GM23338 (cell line): Measurements from ENCODE around the gene KRT17. TPM values are rescaled to one million over a fixed set of nuclear protein-coding genes. Genes with fewer than 3 reads are reported as not detected.

Source experiments
- ATAC-seq: fragments of 200-7000 bp; cut with Tn5 transposase; 3 replicates; pipeline ENCODE4 v1.9.1; 2020
- DNase-seq: peaks from one replicate; pipeline ENCODE4 v3.0.0-alpha.2; 2015; ENCODE audit warnings: low spot score
- H2AFZ ChIP-seq: fragments of 200-600 bp; sonication (generic); 2 replicates; pipeline ENCODE4 v1.8.0; 2016; ENCODE audit warnings: antibody characterized with exemption, mild to moderate bottlenecking, moderate library complexity
- H3F3A ChIP-seq: fragments of 200-600 bp; sonication (generic); replicated peaks from 2 replicates; pipeline ENCODE4 v1.8.0; 2017; ENCODE audit warnings: antibody characterized with exemption, mixed run types, low read depth
- H3K27ac ChIP-seq: fragments of 200-600 bp; sonication (generic); 2 replicates; pipeline ENCODE4 v1.6.1; 2016; ENCODE audit warnings: low read depth
- H3K27me3 ChIP-seq: fragments of 200-600 bp; sonication (generic); 2 replicates; pipeline ENCODE4 v1.8.0; 2016; ENCODE audit warnings: mild to moderate bottlenecking, mixed run types, moderate library complexity; ENCODE audit not compliant: insufficient read depth
- H3K36me3 ChIP-seq: fragments of 200-600 bp; sonication (generic); 2 replicates; pipeline ENCODE4 v1.8.0; 2016; ENCODE audit warnings: mild to moderate bottlenecking; ENCODE audit not compliant: insufficient read depth
- H3K4me1 ChIP-seq: fragments of 200-600 bp; sonication (generic); 2 replicates; pipeline ENCODE4 v1.8.0; 2016; ENCODE audit warnings: mild to moderate bottlenecking, moderate library complexity; ENCODE audit not compliant: insufficient read depth
- H3K4me2 ChIP-seq: fragments of 200-600 bp; sonication (generic); 2 replicates; pipeline ENCODE4 v1.7.1; 2017; ENCODE audit warnings: mixed run types
- H3K4me3 ChIP-seq: fragments of 200-600 bp; sonication (generic); 2 replicates; pipeline ENCODE4 v1.6.1; 2016; ENCODE audit warnings: mixed run types
- H3K79me2 ChIP-seq: fragments of 200-600 bp; sonication (generic); replicated peaks from 2 replicates; pipeline ENCODE4 v1.8.0; 2017; ENCODE audit warnings: mild to moderate bottlenecking; ENCODE audit not compliant: insufficient read depth
- H3K9me2 ChIP-seq: fragments of 200-600 bp; sonication (generic); 2 replicates; pipeline ENCODE4 v1.8.0; 2017; ENCODE audit not compliant: insufficient read depth
- H4K20me1 ChIP-seq: fragments of 200-600 bp; sonication (generic); replicated peaks from 2 replicates; pipeline ENCODE4 v1.8.0; 2017; ENCODE audit warnings: mild to moderate bottlenecking; ENCODE audit not compliant: insufficient read depth
- H3K27ac Mint-ChIP-seq: 2 replicates; pipeline ENCODE4 v1.8.0; 2020; ENCODE audit warnings: inconsistent platforms, mild to moderate bottlenecking, moderate library complexity, mixed read lengths
- H3K27me3 Mint-ChIP-seq: 3 replicates; pipeline ENCODE4 v1.8.0; 2022; ENCODE audit warnings: low read depth, mild to moderate bottlenecking, moderate library complexity, mixed read lengths, inconsistent platforms; ENCODE audit not compliant: insufficient read depth, poor library complexity
- H3K36me3 Mint-ChIP-seq: 3 replicates; pipeline ENCODE4 v1.8.0; 2021; ENCODE audit warnings: low read depth, mild to moderate bottlenecking, inconsistent platforms, moderate library complexity, mixed read lengths
- H3K4me1 Mint-ChIP-seq: 3 replicates; pipeline ENCODE4 v1.8.0; 2020; ENCODE audit warnings: mild to moderate bottlenecking, inconsistent platforms, mixed read lengths
- H3K4me3 Mint-ChIP-seq: 3 replicates; pipeline ENCODE4 v1.8.0; 2021; ENCODE audit warnings: moderate library complexity, mild to moderate bottlenecking, inconsistent platforms, mixed read lengths
- H3K9me3 Mint-ChIP-seq: 3 replicates; pipeline ENCODE4 v1.8.0; 2020; ENCODE audit warnings: moderate library complexity, mild to moderate bottlenecking, inconsistent platforms, mixed read lengths
- CREB1 ChIP-seq: fragments of 250-450 bp; sonication (Bioruptor Pico); IDR thresholded peaks from 2 replicates; pipeline ENCODE4 v1.5.0; 2020; ENCODE audit warnings: low read depth, mild to moderate bottlenecking, moderate library complexity
- CTCF ChIP-seq, 2 experiments: fragments of 200-600 bp in 1 of 2; sonication (generic) in 1 of 2; conservative IDR thresholded peaks; 2 replicates each; pipeline versions ENCODE4 v1.5.1 to v1.6.1; 2016 to 2017; ENCODE audit warnings: antibody characterized with exemption in 2 of 2, low read depth in 2 of 2, mild to moderate bottlenecking in 2 of 2, moderate library complexity in 1 of 2
- ETS1 ChIP-seq: IDR thresholded peaks from 2 replicates; pipeline ENCODE4 v1.6.1; 2016; ENCODE audit warnings: antibody characterized with exemption
- EZH2phosphoT487 ChIP-seq: fragments of 200-600 bp; sonication (generic); IDR thresholded peaks from one replicate; pipeline ENCODE4 v1.8.1; 2018; ENCODE audit warnings: antibody characterized with exemption; ENCODE audit not compliant: unreplicated experiment
- JUNB ChIP-seq: IDR thresholded peaks from one replicate; pipeline ENCODE4 v1.6.1; 2016; ENCODE audit warnings: antibody characterized with exemption; ENCODE audit not compliant: unreplicated experiment
- NANOG ChIP-seq: IDR thresholded peaks from 2 replicates; pipeline ENCODE4 v1.6.1; 2016; ENCODE audit warnings: antibody characterized with exemption, borderline replicate concordance
- POLR2AphosphoS5 ChIP-seq: IDR thresholded peaks from 2 replicates; pipeline ENCODE4 v1.6.1; 2016; ENCODE audit warnings: antibody characterized with exemption, low read depth
- STAT1 ChIP-seq: IDR thresholded peaks from one replicate; pipeline ENCODE4 v1.6.1; 2016; ENCODE audit warnings: antibody characterized with exemption; ENCODE audit not compliant: unreplicated experiment
- ZNF114 ChIP-seq: fragments of 250-450 bp; sonication (Bioruptor Pico); IDR thresholded peaks from 2 replicates; pipeline ENCODE4 v1.5.0; 2020; ENCODE audit warnings: mild to moderate bottlenecking, moderate library complexity
- ZNF331 ChIP-seq: fragments of 250-450 bp; sonication (Bioruptor Pico); IDR thresholded peaks from 2 replicates; pipeline ENCODE4 v1.5.0; 2020; ENCODE audit warnings: low read depth, mild to moderate bottlenecking, moderate library complexity
- polyA plus RNA-seq: library from polyadenylated mRNA; unstranded; fragments of >200 nt; fragmentation: Nextera tagmentation; extraction: Ambion mirVana; gene quantifications from 2 replicates; pipeline ENCODE4 v1.2.1, GENCODE V29; 2016
- total RNA-seq: library from RNA; depleted of rRNA; stranded (reverse); fragments of >200 nt; shearing (Covaris generic); gene quantifications from 2 replicates; pipeline ENCODE4 v1.2.3, GENCODE V29; 2014
- TF ChIP-seq, protein P1 (sequence below): IDR thresholded peaks from one replicate; pipeline ENCODE4 v1.6.1; 2018; ENCODE audit warnings: antibody characterized with exemption; ENCODE audit not compliant: unreplicated experiment

KRT17 gene
- total and polyA plus RNA-seq, 2 experiments from 2014 or later, result 0.63 to 1.8 TPM

DNA sequence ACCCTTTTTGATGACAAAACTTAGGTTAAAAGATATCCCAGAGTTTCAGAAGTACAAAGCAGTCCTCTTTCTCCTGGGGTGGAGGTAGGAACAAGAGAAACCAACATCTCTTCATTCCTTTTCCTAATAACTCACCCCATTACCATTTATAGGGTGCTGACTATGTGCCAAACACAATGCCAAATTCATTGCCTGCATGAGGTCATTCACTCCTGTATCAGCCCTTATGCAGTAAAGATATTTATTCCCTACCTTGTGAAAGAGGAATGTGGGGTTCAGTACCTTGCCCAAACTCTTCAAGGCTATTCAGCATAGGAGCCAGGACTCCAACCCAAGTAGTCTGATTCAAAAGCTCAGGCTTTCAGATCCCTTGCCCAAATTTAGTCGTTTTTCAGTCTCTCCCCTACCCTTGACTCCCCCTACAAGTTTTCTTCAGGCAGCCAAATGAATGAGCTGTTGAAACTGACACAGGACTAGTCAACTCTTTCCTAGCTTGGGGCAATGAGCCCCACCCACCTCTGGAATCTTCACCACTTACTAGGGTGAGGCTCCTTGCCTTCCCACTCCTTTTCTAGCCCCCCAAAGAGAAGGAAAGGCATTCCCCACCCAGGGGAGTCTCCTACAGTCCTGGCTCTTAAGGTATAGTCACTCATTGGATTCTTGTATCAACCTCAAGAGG lies 43.5 kb downstream of the KRT17 start:
- H3K27ac ChIP-seq, result no peak overlapping the region
- no peak overlapping the region for H3K27ac Mint-ChIP-seq

More for the DNA sequence above, 43.5 kb downstream of the KRT17 start:
- H3K27me3 Mint-ChIP-seq, result peaks cover 17% of the 10 kb centered on the region
- DNase-seq, result no peak
- Histone ChIP-seq H3K79me2 (no peaks in the 10 kb centered on the region), H4K20me1 (no peaks in the 10 kb centered on the region), H2AFZ (no peak overlapping the region), H3K4me1 (peaks cover 3% of the 10 kb centered on the region; the same call in 1 of the 2 replicates), H3K4me3 (no peak overlapping the region), H3K27me3 (no peaks in the 10 kb centered on the region), H3K9me2 (peaks cover 10% of the 10 kb centered on the region), H3K4me2 (no peak overlapping the region), H3F3A (no peaks in the 10 kb centered on the region; the same call in 1 of the 2 replicates), H3K36me3 (no peaks in the 10 kb centered on the region)
- no peak for TF ChIP-seq ZNF331
- no peak for TF ChIP-seq ETS1
- no peak for TF ChIP-seq POLR2AphosphoS5
- no peak for TF ChIP-seq STAT1
- TF ChIP-seq EZH2phosphoT487, result no peak
- TF ChIP-seq, protein P1, sequence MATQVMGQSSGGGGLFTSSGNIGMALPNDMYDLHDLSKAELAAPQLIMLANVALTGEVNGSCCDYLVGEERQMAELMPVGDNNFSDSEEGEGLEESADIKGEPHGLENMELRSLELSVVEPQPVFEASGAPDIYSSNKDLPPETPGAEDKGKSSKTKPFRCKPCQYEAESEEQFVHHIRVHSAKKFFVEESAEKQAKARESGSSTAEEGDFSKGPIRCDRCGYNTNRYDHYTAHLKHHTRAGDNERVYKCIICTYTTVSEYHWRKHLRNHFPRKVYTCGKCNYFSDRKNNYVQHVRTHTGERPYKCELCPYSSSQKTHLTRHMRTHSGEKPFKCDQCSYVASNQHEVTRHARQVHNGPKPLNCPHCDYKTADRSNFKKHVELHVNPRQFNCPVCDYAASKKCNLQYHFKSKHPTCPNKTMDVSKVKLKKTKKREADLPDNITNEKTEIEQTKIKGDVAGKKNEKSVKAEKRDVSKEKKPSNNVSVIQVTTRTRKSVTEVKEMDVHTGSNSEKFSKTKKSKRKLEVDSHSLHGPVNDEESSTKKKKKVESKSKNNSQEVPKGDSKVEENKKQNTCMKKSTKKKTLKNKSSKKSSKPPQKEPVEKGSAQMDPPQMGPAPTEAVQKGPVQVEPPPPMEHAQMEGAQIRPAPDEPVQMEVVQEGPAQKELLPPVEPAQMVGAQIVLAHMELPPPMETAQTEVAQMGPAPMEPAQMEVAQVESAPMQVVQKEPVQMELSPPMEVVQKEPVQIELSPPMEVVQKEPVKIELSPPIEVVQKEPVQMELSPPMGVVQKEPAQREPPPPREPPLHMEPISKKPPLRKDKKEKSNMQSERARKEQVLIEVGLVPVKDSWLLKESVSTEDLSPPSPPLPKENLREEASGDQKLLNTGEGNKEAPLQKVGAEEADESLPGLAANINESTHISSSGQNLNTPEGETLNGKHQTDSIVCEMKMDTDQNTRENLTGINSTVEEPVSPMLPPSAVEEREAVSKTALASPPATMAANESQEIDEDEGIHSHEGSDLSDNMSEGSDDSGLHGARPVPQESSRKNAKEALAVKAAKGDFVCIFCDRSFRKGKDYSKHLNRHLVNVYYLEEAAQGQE, result no peak
- no peak for TF ChIP-seq JUNB
- no peak for TF ChIP-seq CREB1 (CRISPR knock-in tag)
- TF ChIP-seq ZNF114 (CRISPR knock-in tag), result no peak
- no peak for TF ChIP-seq NANOG
- no peak for TF ChIP-seq CTCF (conservative IDR thresholded peaks at IDR 0.05; ENCODE audit: low read depth in 2 of 2)
- H3K4me1 Mint-ChIP-seq, result peaks cover 7% of the 10 kb centered on the region; the same call in 2 of the 3 replicates
- H3K9me3 Mint-ChIP-seq, result peaks cover 3% of the 10 kb centered on the region; the same call in 1 of the 3 replicates
- H3K4me3 Mint-ChIP-seq, result no peak overlapping the region
- no peak for ATAC-seq
- no peaks in the 10 kb centered on the region; the same call in 2 of the 3 replicates for H3K36me3 Mint-ChIP-seq
